K562 (cell line): ENCODE data around the gene SNX33. TPM values are rescaled to one million over a fixed set of nuclear protein-coding genes. Genes with fewer than 3 reads are reported as not detected.

ENCODE experiments used
- BRD9 ChIP-seq: fragments of 450-650 bp; IDR thresholded peaks from 2 replicates; pipeline ENCODE4 v1.6.1; 2018; ENCODE audit warnings: low read depth; ENCODE audit not compliant: partially characterized antibody
- FOXM1 ChIP-seq, 2 experiments: fragments of 450-650 bp in 1 of 2; sonication (generic) in 1 of 2; formaldehyde crosslinking in 1 of 2; IDR thresholded peaks; 2 replicates each; pipeline versions ENCODE4 v1.6.1 to v1.9.0; 2017 to 2022; ENCODE audit warnings: low read depth in 2 of 2, mild to moderate bottlenecking in 2 of 2, missing genetic modification reagents in 1 of 2, moderate library complexity in 1 of 2
- GABPA ChIP-seq: fragments of 200-800 bp; sonication (Bioruptor generic); conservative IDR thresholded peaks from 2 replicates; pipeline ENCODE4 v1.6.1; 2016; ENCODE audit warnings: low read depth, missing genetic modification characterization, missing compliant biosample characterization
- HDAC1 ChIP-seq, 2 experiments: fragments of 450-650 bp; IDR thresholded peaks; 2 replicates each; pipeline ENCODE4 v1.6.1; 2016 to 2017; ENCODE audit warnings: inconsistent platforms in 1 of 2, mild to moderate bottlenecking in 1 of 2, moderate library complexity in 1 of 2
- KDM5B ChIP-seq: fragments of 200-600 bp; sonication (generic); IDR thresholded peaks from 2 replicates; pipeline ENCODE4 v1.6.1; 2012; ENCODE audit warnings: low read depth, mild to moderate bottlenecking, moderate library complexity, low read length, control low read depth, inconsistent platforms; ENCODE audit not compliant: insufficient replicate concordance
- NFE2L1 ChIP-seq: fragments of 450-650 bp; IDR thresholded peaks from 2 replicates; pipeline ENCODE4 v1.6.1; 2016; ENCODE audit warnings: missing genetic modification characterization, low read depth, mild to moderate bottlenecking, missing compliant biosample characterization, moderate library complexity, borderline replicate concordance
- NRF1 ChIP-seq, 2 experiments: fragments of 450-650 bp; IDR thresholded peaks in 1 of 2; conservative IDR thresholded peaks in 1 of 2; 2 replicates each; pipeline ENCODE4 v1.6.1; 2014; ENCODE audit warnings: mild to moderate bottlenecking in 2 of 2
- POLR2H ChIP-seq: IDR thresholded peaks from 2 replicates; pipeline ENCODE4 v1.6.1; 2016; ENCODE audit warnings: missing genetic modification characterization, low read depth, mild to moderate bottlenecking, control low read depth, missing compliant biosample characterization, moderate library complexity
- SP1 ChIP-seq: sonication (generic); formaldehyde crosslinking; IDR thresholded peaks from 2 replicates; pipeline ENCODE4 v1.8.1; 2022; ENCODE audit warnings: mild to moderate bottlenecking, missing genetic modification reagents
- SRSF3 ChIP-seq: fragments of 200-400 bp; formaldehyde crosslinking; IDR thresholded peaks from 2 replicates; pipeline ENCODE4 v1.6.1; 2016; ENCODE audit warnings: mild to moderate bottlenecking, low read length, moderate library complexity; ENCODE audit not compliant: insufficient read depth
- SUPT5H ChIP-seq: fragments of 450-650 bp; IDR thresholded peaks from 2 replicates; pipeline ENCODE4 v1.6.1; 2016
- TEAD2 ChIP-seq: fragments of 450-650 bp; IDR thresholded peaks from 2 replicates; pipeline ENCODE4 v1.6.1; 2016; ENCODE audit warnings: missing genetic modification characterization, control low read depth, missing compliant biosample characterization
- THRAP3 ChIP-seq: fragments of 450-650 bp; IDR thresholded peaks from 2 replicates; pipeline ENCODE4 v1.6.1; 2016; ENCODE audit warnings: mild to moderate bottlenecking, inconsistent platforms, borderline replicate concordance
- ZNF586 ChIP-seq: fragments of 450-650 bp; formaldehyde crosslinking; conservative IDR thresholded peaks from 2 replicates; pipeline ENCODE4 v1.4.0; 2020; ENCODE audit warnings: mild to moderate bottlenecking, moderate library complexity
- polyA plus RNA-seq, 8 experiments: library from polyadenylated mRNA; depleted of rRNA in 4 of 8; stranded (reverse) in 5 of 8; unstranded in 3 of 8; fragments of >200 nt; fragmentation: Nextera tagmentation in 2 of 8; fragmentation: Illumina TruSeq in 1 of 8; extraction: Ambion mirVana in 2 of 8; extraction: Trizol in 1 of 8; gene quantifications; 2 replicates each; pipeline versions ENCODE4 v1.2.1 to v1.2.3, GENCODE V29; 2011 to 2014; ENCODE audit warnings: inconsistent platforms in 1 of 8, missing spikeins in 1 of 8
- total RNA-seq, 7 experiments: library from RNA; depleted of rRNA in 6 of 7; stranded (reverse); fragments of >200 nt in 6 of 7; fragmentation: Illumina TruSeq in 2 of 7; extraction: Trizol in 2 of 7; gene quantifications; 2 replicates each; pipeline versions ENCODE4 v1.2.1 to v1.2.3, GENCODE V29; 2011 to 2021; ENCODE audit warnings: low replicate concordance in 1 of 7
- TF ChIP-seq, protein P1 (sequence below): sonication (generic); formaldehyde crosslinking; IDR thresholded peaks from 2 replicates; pipeline ENCODE4 v1.8.1; 2023; ENCODE audit warnings: mild to moderate bottlenecking, missing genetic modification reagents
- TF ChIP-seq, protein P2 (sequence below): fragments of 450-650 bp; IDR thresholded peaks from 2 replicates; pipeline ENCODE4 v1.6.1; 2016; ENCODE audit warnings: antibody characterized with exemption
- TF ChIP-seq, protein P3 (sequence below), 2 experiments: IDR thresholded peaks in 1 of 2; conservative IDR thresholded peaks in 1 of 2; 2 replicates each; pipeline ENCODE4 v1.6.1; 2016; ENCODE audit warnings: low read depth in 2 of 2, mild to moderate bottlenecking in 1 of 2, missing compliant biosample characterization in 1 of 2, missing genetic modification characterization in 1 of 2, moderate library complexity in 1 of 2
- TF ChIP-seq, protein P4 (sequence below): sonication (generic); formaldehyde crosslinking; IDR thresholded peaks from 2 replicates; pipeline ENCODE4 v1.8.0; 2022; ENCODE audit warnings: mild to moderate bottlenecking, missing genetic modification reagents

SNX33 gene
- total and polyA plus RNA-seq, 9 of the 15 experiments (the other 6 are each of a cell fraction or from before 2014, with no cell fraction given), result 1.4 to 14.1 (median 8.2) TPM

DNA sequence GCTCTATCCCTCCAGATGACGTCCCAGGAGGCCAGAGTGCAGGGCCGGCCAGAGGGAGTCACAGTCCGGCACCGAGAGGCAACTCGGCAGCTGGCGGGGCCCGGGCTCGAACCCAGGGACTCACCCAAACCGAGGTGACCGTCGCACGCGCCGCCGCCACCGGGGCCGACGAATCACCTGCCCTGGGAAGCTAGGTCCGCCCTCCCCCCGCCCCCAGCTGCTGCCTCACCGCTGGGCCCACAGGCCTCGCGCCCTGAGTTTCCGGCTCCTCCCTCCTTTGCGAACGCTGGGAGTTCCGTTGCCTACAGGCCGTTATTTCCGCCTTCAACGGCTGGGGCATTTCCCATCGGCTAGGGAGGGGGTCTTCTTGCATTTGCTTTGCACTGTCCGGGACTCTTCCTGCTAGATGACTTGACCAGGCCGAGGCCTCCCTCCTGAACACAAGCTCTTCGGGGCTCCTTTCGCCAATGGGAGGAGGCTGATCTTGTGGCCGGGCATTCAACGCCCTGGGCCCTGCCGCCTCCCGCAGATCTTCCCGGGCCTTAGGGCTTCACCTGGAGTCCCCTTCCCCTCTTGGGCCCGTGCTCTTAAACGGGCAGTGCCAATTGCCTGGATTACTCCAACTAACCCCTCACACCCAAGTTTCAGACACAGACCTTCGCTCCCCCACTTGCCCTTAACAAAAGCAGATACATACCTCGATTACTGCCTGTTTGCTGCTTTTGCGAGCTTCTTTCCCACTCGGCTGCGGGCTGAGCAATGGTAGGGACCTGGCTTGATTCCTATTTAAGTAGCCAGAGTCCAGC is 22.0 kb upstream of the SNX33 start, which contains the start of gene SNUPN (continued):
- TF ChIP-seq THRAP3 (0 out of 2 replicates have a peak, but pooled peaks have one; percentile 16), HDAC1 (IDR thresholded peaks at IDR 0.05) (peak in 1 of 2 experiments; percentile 43; a peak in 2 of 4 replicates), FOXM1 (IDR thresholded peaks at IDR 0.05; ENCODE audit: low read depth) (peak; percentile 84), FOXM1 (CRISPR knock-in tag; IDR thresholded peaks at IDR 0.05; ENCODE audit: low read depth) (peak; percentile 62; the same call in 1 of the 2 replicates), ZNF586 (no peak), NFE2L1 (tag) (no peak), KDM5B (peak; percentile 73), NRF1 (conservative IDR thresholded peaks at IDR 0.05 in 1 of 2, IDR thresholded peaks at IDR 0.05 in 1 of 2) (peak; percentile 80 to 83), BRD9 (peak; percentile 81), SRSF3 (no peak), SP1 (CRISPR knock-in tag) (peak; percentile 78), POLR2H (tag) (peak; percentile 62; the same call in 1 of the 2 replicates), SUPT5H (peak; percentile 89), GABPA (tag) (peak; percentile 87), TEAD2 (no peak)
- TF ChIP-seq, protein P1, sequence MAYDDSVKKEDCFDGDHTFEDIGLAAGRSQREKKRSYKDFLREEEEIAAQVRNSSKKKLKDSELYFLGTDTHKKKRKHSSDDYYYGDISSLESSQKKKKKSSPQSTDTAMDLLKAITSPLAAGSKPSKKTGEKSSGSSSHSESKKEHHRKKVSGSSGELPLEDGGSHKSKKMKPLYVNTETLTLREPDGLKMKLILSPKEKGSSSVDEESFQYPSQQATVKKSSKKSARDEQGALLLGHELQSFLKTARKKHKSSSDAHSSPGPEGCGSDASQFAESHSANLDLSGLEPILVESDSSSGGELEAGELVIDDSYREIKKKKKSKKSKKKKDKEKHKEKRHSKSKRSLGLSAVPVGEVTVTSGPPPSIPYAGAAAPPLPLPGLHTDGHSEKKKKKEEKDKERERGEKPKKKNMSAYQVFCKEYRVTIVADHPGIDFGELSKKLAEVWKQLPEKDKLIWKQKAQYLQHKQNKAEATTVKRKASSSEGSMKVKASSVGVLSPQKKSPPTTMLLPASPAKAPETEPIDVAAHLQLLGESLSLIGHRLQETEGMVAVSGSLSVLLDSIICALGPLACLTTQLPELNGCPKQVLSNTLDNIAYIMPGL, result 0 out of 2 replicates have a peak, but pooled peaks have one; percentile 11
- TF ChIP-seq, protein P2, sequence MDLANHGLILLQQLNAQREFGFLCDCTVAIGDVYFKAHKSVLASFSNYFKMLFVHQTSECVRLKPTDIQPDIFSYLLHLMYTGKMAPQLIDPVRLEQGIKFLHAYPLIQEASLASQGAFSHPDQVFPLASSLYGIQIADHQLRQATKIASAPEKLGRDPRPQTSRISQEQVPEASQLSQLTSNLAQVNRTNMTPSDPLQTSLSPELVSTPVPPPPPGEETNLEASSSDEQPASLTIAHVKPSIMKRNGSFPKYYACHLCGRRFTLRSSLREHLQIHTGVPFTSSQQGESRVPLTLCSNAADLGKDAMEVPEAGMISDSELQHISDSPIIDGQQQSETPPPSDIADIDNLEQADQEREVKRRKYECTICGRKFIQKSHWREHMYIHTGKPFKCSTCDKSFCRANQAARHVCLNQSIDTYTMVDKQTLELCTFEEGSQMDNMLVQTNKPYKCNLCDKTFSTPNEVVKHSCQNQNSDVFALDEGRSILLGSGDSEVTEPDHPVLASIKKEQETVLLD, result peak; percentile 65; the same call in 1 of the 2 replicates
- TF ChIP-seq, protein P3, sequence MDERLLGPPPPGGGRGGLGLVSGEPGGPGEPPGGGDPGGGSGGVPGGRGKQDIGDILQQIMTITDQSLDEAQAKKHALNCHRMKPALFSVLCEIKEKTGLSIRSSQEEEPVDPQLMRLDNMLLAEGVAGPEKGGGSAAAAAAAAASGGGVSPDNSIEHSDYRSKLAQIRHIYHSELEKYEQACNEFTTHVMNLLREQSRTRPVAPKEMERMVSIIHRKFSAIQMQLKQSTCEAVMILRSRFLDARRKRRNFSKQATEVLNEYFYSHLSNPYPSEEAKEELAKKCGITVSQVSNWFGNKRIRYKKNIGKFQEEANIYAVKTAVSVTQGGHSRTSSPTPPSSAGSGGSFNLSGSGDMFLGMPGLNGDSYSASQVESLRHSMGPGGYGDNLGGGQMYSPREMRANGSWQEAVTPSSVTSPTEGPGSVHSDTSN (CRISPR knock-in tag; IDR thresholded peaks at IDR 0.05; ENCODE audit: low read depth), result no peak
- TF ChIP-seq, protein P3 (tag; conservative IDR thresholded peaks at IDR 0.05; ENCODE audit: low read depth), result no peak
- TF ChIP-seq, protein P4, sequence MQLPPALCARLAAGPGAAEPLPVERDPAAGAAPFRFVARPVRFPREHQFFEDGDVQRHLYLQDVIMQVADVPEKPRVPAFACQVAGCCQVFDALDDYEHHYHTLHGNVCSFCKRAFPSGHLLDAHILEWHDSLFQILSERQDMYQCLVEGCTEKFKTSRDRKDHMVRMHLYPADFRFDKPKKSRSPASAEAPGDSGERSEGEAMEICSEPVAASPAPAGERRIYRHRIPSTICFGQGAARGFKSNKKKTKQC (CRISPR knock-in tag), result peak; percentile 59; the same call in 1 of the 2 replicates
